ENCODE measurements around the gene RNF113B. TPM values are rescaled to one million over a fixed set of nuclear protein-coding genes. Genes with fewer than 3 reads are reported as not detected.

The RNF113B gene
- polyA plus RNA-seq, 4 donors, result not detected

- 92 to 97% (median 94%) methylated on average over 8 of the region's 8 CpGs for WGBS, 3 donors
- H3K27me3 ChIP-seq (ENCODE audit: control insufficient read depth in 3 of 3, insufficient read depth in 3 of 3, low read length in 3 of 3), result no peaks in the 10 kb centered on the region
- DNase-seq (no peak), FAIRE-seq (no peak)
- no peak overlapping the region for H3K27ac ChIP-seq (ENCODE audit: low read depth in 1 of 3, low read length in 2 of 3)
- H3K36me3 ChIP-seq (ENCODE audit: control insufficient read depth in 3 of 3, insufficient read depth in 2 of 3, low read depth in 1 of 3, low read length in 3 of 3), result peaks cover 0 to 3% (median 0%) of the 10 kb centered on the region in 3 donors
- H3K4me3 ChIP-seq (ENCODE audit: low read depth in 1 of 3, low read length in 3 of 3), result no peak overlapping the region
- H3K9me3 ChIP-seq (ENCODE audit: control insufficient read depth in 2 of 2, insufficient read depth in 1 of 2, low read depth in 1 of 2, low read length in 1 of 2), result peaks cover 0 to 22% of the 10 kb centered on the region in 2 donors
- peaks cover 2 to 27% (median 10%) of the 10 kb centered on the region in 3 donors for H3K4me1 ChIP-seq (ENCODE audit: control insufficient read depth in 3 of 3, insufficient read depth in 2 of 3, low read depth in 1 of 3, low read length in 2 of 3)
These were observed 24.1 kb upstream of the RNF113B start for GRCh38 chr13:98201189-98201588.

- FAIRE-seq (no peak), DNase-seq (no peak)
- H3K27me3 ChIP-seq (ENCODE audit: control insufficient read depth in 3 of 3, insufficient read depth in 3 of 3, low read length in 3 of 3), result no peaks in the 10 kb centered on the region
- peaks cover 0 to 14% of the 10 kb centered on the region in 2 donors for H3K9me3 ChIP-seq (ENCODE audit: control insufficient read depth in 2 of 2, insufficient read depth in 1 of 2, low read depth in 1 of 2, low read length in 1 of 2)
- H3K36me3 ChIP-seq (ENCODE audit: control insufficient read depth in 3 of 3, insufficient read depth in 2 of 3, low read depth in 1 of 3, low read length in 3 of 3), result peaks cover 0 to 3% (median 0%) of the 10 kb centered on the region in 3 donors
- H3K4me1 ChIP-seq (ENCODE audit: control insufficient read depth in 3 of 3, insufficient read depth in 2 of 3, low read depth in 1 of 3, low read length in 2 of 3), result peaks cover 2 to 27% (median 10%) of the 10 kb centered on the region in 3 donors
- no peak overlapping the region for H3K27ac ChIP-seq (ENCODE audit: low read depth in 1 of 3, low read length in 2 of 3)
- no peak overlapping the region for H3K4me3 ChIP-seq (ENCODE audit: low read depth in 1 of 3, low read length in 3 of 3)
- WGBS, 3 donors, result 81 to 95% (median 84%) methylated on average over 5 of the region's 5 CpGs
These were observed 23.3 kb upstream of the RNF113B start for GRCh38 chr13:98200211-98200878.

- DNase-seq (peak in 1 of 2 donors; percentile 22), FAIRE-seq (no peak)
- H3K27ac ChIP-seq (ENCODE audit: low read depth in 1 of 3, low read length in 2 of 3), result no peak overlapping the region
- H3K4me3 ChIP-seq (ENCODE audit: low read depth in 1 of 3, low read length in 3 of 3), result no peak overlapping the region
- no peaks in the 10 kb centered on the region for H3K27me3 ChIP-seq (ENCODE audit: control insufficient read depth in 3 of 3, insufficient read depth in 3 of 3, low read length in 3 of 3)
- H3K36me3 ChIP-seq (ENCODE audit: control insufficient read depth in 3 of 3, insufficient read depth in 2 of 3, low read depth in 1 of 3, low read length in 3 of 3), result peaks cover 0 to 3% (median 0%) of the 10 kb centered on the region in 3 donors
- WGBS, 3 donors, result 48 to 55% (median 49%) methylated on average over 4 of the region's 4 CpGs
- peaks cover 2 to 27% (median 10%) of the 10 kb centered on the region in 3 donors for H3K4me1 ChIP-seq (ENCODE audit: control insufficient read depth in 3 of 3, insufficient read depth in 2 of 3, low read depth in 1 of 3, low read length in 2 of 3)
- H3K9me3 ChIP-seq (ENCODE audit: control insufficient read depth in 2 of 2, insufficient read depth in 1 of 2, low read depth in 1 of 2, low read length in 1 of 2), result peaks cover 0 to 9% of the 10 kb centered on the region in 2 donors
These were observed 22.4 kb upstream of the RNF113B start for GRCh38 chr13:98199480-98199879.

- no peaks in the 10 kb centered on the region for H3K27me3 ChIP-seq (ENCODE audit: control insufficient read depth in 3 of 3, insufficient read depth in 3 of 3, low read length in 3 of 3)
- H3K36me3 ChIP-seq (ENCODE audit: control insufficient read depth in 3 of 3, insufficient read depth in 2 of 3, low read depth in 1 of 3, low read length in 3 of 3), result peaks cover 0 to 3% (median 0%) of the 10 kb centered on the region in 3 donors
- FAIRE-seq, result no peak
- H3K27ac ChIP-seq (ENCODE audit: low read depth in 1 of 3, low read length in 2 of 3), result no peak overlapping the region
- H3K4me3 ChIP-seq (ENCODE audit: low read depth in 1 of 3, low read length in 3 of 3), result no peak overlapping the region
- peaks cover 2 to 27% (median 10%) of the 10 kb centered on the region in 3 donors for H3K4me1 ChIP-seq (ENCODE audit: control insufficient read depth in 3 of 3, insufficient read depth in 2 of 3, low read depth in 1 of 3, low read length in 2 of 3)
- H3K9me3 ChIP-seq (ENCODE audit: control insufficient read depth in 2 of 2, insufficient read depth in 1 of 2, low read depth in 1 of 2, low read length in 1 of 2), result peaks cover 0 to 5% of the 10 kb centered on the region in 2 donors
- 79 to 88% (median 81%) methylated on average over 4 of the region's 4 CpGs for WGBS, 3 donors
- no peak for DNase-seq
These were observed 21.6 kb upstream of the RNF113B start for GRCh38 chr13:98198683-98199082.

- no peaks in the 10 kb centered on the region for H3K36me3 ChIP-seq (ENCODE audit: control insufficient read depth in 3 of 3, insufficient read depth in 2 of 3, low read depth in 1 of 3, low read length in 3 of 3)
- no peaks in the 10 kb centered on the region for H3K9me3 ChIP-seq (ENCODE audit: control insufficient read depth in 2 of 2, insufficient read depth in 1 of 2, low read depth in 1 of 2, low read length in 1 of 2)
- no peak for FAIRE-seq
- H3K27me3 ChIP-seq (ENCODE audit: control insufficient read depth in 3 of 3, insufficient read depth in 3 of 3, low read length in 3 of 3), result no peaks in the 10 kb centered on the region
- H3K27ac ChIP-seq (ENCODE audit: low read depth in 1 of 3, low read length in 2 of 3), result no peak overlapping the region
- H3K4me1 ChIP-seq (ENCODE audit: control insufficient read depth in 3 of 3, insufficient read depth in 2 of 3, low read depth in 1 of 3, low read length in 2 of 3), result peaks cover 2 to 16% (median 2%) of the 10 kb centered on the region in 3 donors
- no peak for DNase-seq
- 66 to 77% (median 74%) methylated on average over 10 of the region's 10 CpGs for WGBS, 3 donors
- H3K4me3 ChIP-seq (ENCODE audit: low read depth in 1 of 3, low read length in 3 of 3), result no peak overlapping the region
These were observed 18.2 kb upstream of the RNF113B start for GRCh38 chr13:98195054-98195791.

GRCh38 chr13:98192008-98192407 lies 14.9 kb upstream of the RNF113B start:
- Histone ChIP-seq H3K4me1 (ENCODE audit: control insufficient read depth in 3 of 3, insufficient read depth in 2 of 3, low read depth in 1 of 3, low read length in 2 of 3) (no peaks in the 10 kb centered on the region), H3K27ac (ENCODE audit: low read depth in 1 of 3, low read length in 2 of 3) (no peak overlapping the region), H3K9me3 (ENCODE audit: control insufficient read depth in 2 of 2, insufficient read depth in 1 of 2, low read depth in 1 of 2, low read length in 1 of 2) (no peaks in the 10 kb centered on the region), H3K36me3 (ENCODE audit: control insufficient read depth in 3 of 3, insufficient read depth in 2 of 3, low read depth in 1 of 3, low read length in 3 of 3) (no peaks in the 10 kb centered on the region), H3K4me3 (ENCODE audit: low read depth in 1 of 3, low read length in 3 of 3) (no peak overlapping the region), H3K27me3 (ENCODE audit: control insufficient read depth in 3 of 3, insufficient read depth in 3 of 3, low read length in 3 of 3) (no peaks in the 10 kb centered on the region)
- 21 to 46% (median 25%) methylated on average over 2 of the region's 2 CpGs for WGBS, 3 donors
- DNase-seq, result no peak
- no peak for FAIRE-seq

- no peak for FAIRE-seq
- DNase-seq, result no peak
- no peaks in the 10 kb centered on the region for H3K27me3 ChIP-seq (ENCODE audit: control insufficient read depth in 3 of 3, insufficient read depth in 3 of 3, low read length in 3 of 3)
- H3K4me1 ChIP-seq (ENCODE audit: control insufficient read depth in 3 of 3, insufficient read depth in 2 of 3, low read depth in 1 of 3, low read length in 2 of 3), result no peaks in the 10 kb centered on the region
- no peak overlapping the region for H3K4me3 ChIP-seq (ENCODE audit: low read depth in 1 of 3, low read length in 3 of 3)
- H3K36me3 ChIP-seq (ENCODE audit: control insufficient read depth in 3 of 3, insufficient read depth in 2 of 3, low read depth in 1 of 3, low read length in 3 of 3), result no peaks in the 10 kb centered on the region
- no peaks in the 10 kb centered on the region for H3K9me3 ChIP-seq (ENCODE audit: control insufficient read depth in 2 of 2, insufficient read depth in 1 of 2, low read depth in 1 of 2, low read length in 1 of 2)
- H3K27ac ChIP-seq (ENCODE audit: low read depth in 1 of 3, low read length in 2 of 3), result no peak overlapping the region
- 74 to 84% (median 77%) methylated on average over 11 of the region's 11 CpGs for WGBS, 3 donors
These were observed 13.9 kb upstream of the RNF113B start for GRCh38 chr13:98190889-98191444.

- FAIRE-seq (no peak), DNase-seq (no peak)
- no peak overlapping the region for H3K4me3 ChIP-seq (ENCODE audit: low read depth in 1 of 3, low read length in 3 of 3)
- 53 to 68% (median 65%) methylated on average over 4 of the region's 4 CpGs for WGBS, 3 donors
- H3K27me3 ChIP-seq (ENCODE audit: control insufficient read depth in 3 of 3, insufficient read depth in 3 of 3, low read length in 3 of 3), result no peaks in the 10 kb centered on the region
- no peaks in the 10 kb centered on the region for H3K9me3 ChIP-seq (ENCODE audit: control insufficient read depth in 2 of 2, insufficient read depth in 1 of 2, low read depth in 1 of 2, low read length in 1 of 2)
- no peak overlapping the region for H3K27ac ChIP-seq (ENCODE audit: low read depth in 1 of 3, low read length in 2 of 3)
- no peaks in the 10 kb centered on the region for H3K36me3 ChIP-seq (ENCODE audit: control insufficient read depth in 3 of 3, insufficient read depth in 2 of 3, low read depth in 1 of 3, low read length in 3 of 3)
- H3K4me1 ChIP-seq (ENCODE audit: control insufficient read depth in 3 of 3, insufficient read depth in 2 of 3, low read depth in 1 of 3, low read length in 2 of 3), result no peaks in the 10 kb centered on the region
These were observed 12.9 kb upstream of the RNF113B start for GRCh38 chr13:98189841-98190505.

Data from small intestine (tissue), 7 donors.